ENCODE measurements around the gene PCDHA1. TPM values are rescaled to one million over a fixed set of nuclear protein-coding genes. Genes with fewer than 3 reads are reported as not detected.
"Not testable (repeated sequence)": the region's sequence is repeated elsewhere in the genome, so short reads cannot be mapped to it uniquely, and the experiment has no call there.

Gene PCDHA1
- total RNA-seq, 8 experiments from 2014 or later, result 0.22 to 1.7 (median 0.68) TPM

- H3K4me1 ChIP-seq (replicated peaks in 1 of 2); H3K27ac ChIP-seq; ATAC-seq (replicated peaks in 6 of 8); in situ Hi-C loops (cut with MboI; ENCODE audit: low pct_unique_long_range_greater_than_20kb in 2 of 9, low sequenced_read_pairs in 9 of 9, unreplicated experiment in 9 of 9); H3K4me3 ChIP-seq: not testable (repeated sequence)
- WGBS, 10 experiments, result 0 to 100% (median 91%) methylated on average over 1 to 33 of the region's 72 CpGs; no CpG with 5 or more reads in 2 of the 10 experiments
Observed at GRCh38 chr5:140796072-140796717, 10.3 kb downstream of the PCDHA1 start.

GRCh38 chr5:140796718-140797095 lies 10.8 kb downstream of the PCDHA1 start:
- H3K4me1 ChIP-seq (replicated peaks in 1 of 2), result no peaks in the 10 kb centered on the region
- H3K27ac ChIP-seq, result no peak overlapping the region
- 96 to 98% (median 96%) methylated on average over 5 to 35 of the region's 39 CpGs; no CpG with 5 or more reads in 6 of the 10 experiments for WGBS, 10 experiments
- in situ Hi-C loops (cut with MboI; ENCODE audit: low pct_unique_long_range_greater_than_20kb in 2 of 9, low sequenced_read_pairs in 9 of 9, unreplicated experiment in 9 of 9), result no loop called here
- no peak for ATAC-seq (replicated peaks in 6 of 8)
- no peak overlapping the region for H3K4me3 ChIP-seq

GRCh38 chr5:140800816-140801493 lies 15.0 kb downstream of the PCDHA1 start, which contains the start of gene PCDHA3:
Gene PCDHA3, plus strand, starts transcription at chr5:140801057.
- WGBS, 10 experiments, result 3 to 94% (median 76%) methylated on average over 5 to 22 of the region's 29 CpGs
- in situ Hi-C loops (cut with MboI; ENCODE audit: low pct_unique_long_range_greater_than_20kb in 2 of 9, low sequenced_read_pairs in 9 of 9, unreplicated experiment in 9 of 9), result loop anchor here in 1 of 9 experiments (25.0 kb wide), 2 partner anchors 236 to 761 kb away; no protein-coding TSS in a partner anchor
- H3K4me1 ChIP-seq (replicated peaks in 1 of 2), result no peaks in the 10 kb centered on the region
- H3K4me3 ChIP-seq, result no peak within 1 kb of the TSS
- H3K27ac ChIP-seq, result no peak within 1 kb of the TSS
- peak in 1 of 8 experiments; percentile 89 for ATAC-seq (replicated peaks in 6 of 8)

- ATAC-seq (replicated peaks in 6 of 8), result peak in 1 of 8 experiments; percentile 64
- in situ Hi-C loops (cut with MboI; ENCODE audit: low pct_unique_long_range_greater_than_20kb in 2 of 9, low sequenced_read_pairs in 9 of 9, unreplicated experiment in 9 of 9), result loop anchor here in 1 of 9 experiments (25.0 kb wide), 2 partner anchors 236 to 761 kb away; no protein-coding TSS in a partner anchor
- WGBS, 10 experiments, result 10 to 100% (median 88%) methylated on average over 1 to 16 of the region's 16 CpGs
- no peak overlapping the region for H3K4me3 ChIP-seq
- no peaks in the 10 kb centered on the region for H3K4me1 ChIP-seq (replicated peaks in 1 of 2)
- no peak overlapping the region for H3K27ac ChIP-seq
Observed at GRCh38 chr5:140801494-140801841, 15.5 kb downstream of the PCDHA1 start.

- not testable (repeated sequence) for H3K4me3 ChIP-seq; H3K27ac ChIP-seq; H3K4me1 ChIP-seq (replicated peaks in 1 of 2); ATAC-seq (replicated peaks in 6 of 8)
- 63 to 99% (median 90%) methylated on average over 2 to 37 of the region's 45 CpGs; no CpG with 5 or more reads in 5 of the 10 experiments for WGBS, 10 experiments
- in situ Hi-C loops (cut with MboI; ENCODE audit: low pct_unique_long_range_greater_than_20kb in 2 of 9, low sequenced_read_pairs in 9 of 9, unreplicated experiment in 9 of 9), result loop anchor here in 1 of 9 experiments (25.0 kb wide), 2 partner anchors 235 to 760 kb away; no protein-coding TSS in a partner anchor
Observed at GRCh38 chr5:140802381-140802780, 16.4 kb downstream of the PCDHA1 start.

GRCh38 chr5:140802781-140803271 lies 16.9 kb downstream of the PCDHA1 start:
- no peak overlapping the region for H3K27ac ChIP-seq
- in situ Hi-C loops (cut with MboI; ENCODE audit: low pct_unique_long_range_greater_than_20kb in 2 of 9, low sequenced_read_pairs in 9 of 9, unreplicated experiment in 9 of 9), result loop anchor here in 1 of 9 experiments (25.0 kb wide), 2 partner anchors 234 to 759 kb away; no protein-coding TSS in a partner anchor

GRCh38 chr5:140806834-140807775 lies 21.2 kb downstream of the PCDHA1 start, which contains the start of gene PCDHA4:
Gene PCDHA4, plus strand, starts transcription at chr5:140807068.
- H3K4me1 ChIP-seq (replicated peaks in 1 of 2), result no peaks in the 10 kb centered on the region
- peak in 7 of 8 experiments; percentile 71 to 98 (median 88) for ATAC-seq (replicated peaks in 6 of 8)
- H3K27ac ChIP-seq, result peak within 1 kb of the TSS; percentile 85 to 89
- 0 to 74% (median 29%) methylated on average over 2 to 29 of the region's 47 CpGs; no CpG with 5 or more reads in 1 of the 10 experiments for WGBS, 10 experiments
- in situ Hi-C loops (cut with MboI; ENCODE audit: low pct_unique_long_range_greater_than_20kb in 2 of 9, low sequenced_read_pairs in 9 of 9, unreplicated experiment in 9 of 9), result loop anchor here in 2 of 9 experiments (5.0 to 25.0 kb wide), 3 partner anchors 230 to 755 kb away; no protein-coding TSS in a partner anchor
- H3K4me3 ChIP-seq, result peak within 1 kb of the TSS; percentile 50 to 88 (median 76)

More at GRCh38 chr5:140802781-140803271, 16.9 kb downstream of the PCDHA1 start:
- no peak for ATAC-seq (replicated peaks in 6 of 8)
- WGBS, 10 experiments, result 93 to 100% (median 97%) methylated on average over 4 to 35 of the region's 53 CpGs; no CpG with 5 or more reads in 6 of the 10 experiments
- no peak overlapping the region for H3K4me3 ChIP-seq
- no peaks in the 10 kb centered on the region for H3K4me1 ChIP-seq (replicated peaks in 1 of 2)

GRCh38 chr5:140808241-140808888 lies 22.4 kb downstream of the PCDHA1 start:
- 20 to 95% (median 65%) methylated on average over 1 to 13 of the region's 62 CpGs; no CpG with 5 or more reads in 5 of the 10 experiments for WGBS, 10 experiments
- ATAC-seq (replicated peaks in 6 of 8), result not testable (repeated sequence)
- in situ Hi-C loops (cut with MboI; ENCODE audit: low pct_unique_long_range_greater_than_20kb in 2 of 9, low sequenced_read_pairs in 9 of 9, unreplicated experiment in 9 of 9), result loop anchor here in 2 of 9 experiments (5.0 to 25.0 kb wide), 3 partner anchors 229 to 754 kb away; no protein-coding TSS in a partner anchor

GRCh38 chr5:140808889-140809291 lies 22.9 kb downstream of the PCDHA1 start:
- no peak for ATAC-seq (replicated peaks in 6 of 8)
- 40 to 100% (median 93%) methylated on average over 1 to 23 of the region's 43 CpGs; no CpG with 5 or more reads in 5 of the 10 experiments for WGBS, 10 experiments
- H3K27ac ChIP-seq, result no peak overlapping the region
- no peaks in the 10 kb centered on the region for H3K4me1 ChIP-seq (replicated peaks in 1 of 2)
- H3K4me3 ChIP-seq, result peak overlapping the region in 1 of 5 donors; percentile 30
- in situ Hi-C loops (cut with MboI; ENCODE audit: low pct_unique_long_range_greater_than_20kb in 2 of 9, low sequenced_read_pairs in 9 of 9, unreplicated experiment in 9 of 9), result loop anchor here in 2 of 9 experiments (5.0 to 25.0 kb wide), 3 partner anchors 228 to 753 kb away; no protein-coding TSS in a partner anchor

More at GRCh38 chr5:140808241-140808888, 22.4 kb downstream of the PCDHA1 start:
- H3K27ac ChIP-seq; H3K4me1 ChIP-seq (replicated peaks in 1 of 2): not testable (repeated sequence)
- H3K4me3 ChIP-seq, result peak overlapping the region; percentile 37 to 76 (median 50)

GRCh38 chr5:140821375-140822280 lies 35.7 kb downstream of the PCDHA1 start, which contains the start of gene PCDHA5:
Gene PCDHA5, plus strand, starts transcription at chr5:140821613.
- Histone ChIP-seq H3K27ac (no peak within 1 kb of the TSS), H3K4me3 (peak within 1 kb of the TSS in 1 of 5 donors; percentile 43), H3K4me1 (replicated peaks in 1 of 2) (no peaks in the 10 kb centered on the region)
- 9 to 95% (median 74%) methylated on average over 10 to 28 of the region's 39 CpGs for WGBS, 10 experiments
- peak in 1 of 8 experiments; percentile 59 for ATAC-seq (replicated peaks in 6 of 8)
- in situ Hi-C loops (cut with MboI; ENCODE audit: low pct_unique_long_range_greater_than_20kb in 2 of 9, low sequenced_read_pairs in 9 of 9, unreplicated experiment in 9 of 9), result loop anchor here in 1 of 9 experiments (25.0 kb wide), 2 partner anchors 216 to 741 kb away; no protein-coding TSS in a partner anchor

GRCh38 chr5:140822281-140822629 lies 36.3 kb downstream of the PCDHA1 start:
- Histone ChIP-seq H3K4me1 (replicated peaks in 1 of 2) (no peaks in the 10 kb centered on the region), H3K27ac (no peak overlapping the region), H3K4me3 (peak overlapping the region in 1 of 5 donors; percentile 43)
- no peak for ATAC-seq (replicated peaks in 6 of 8)
- 7 to 100% (median 75%) methylated on average over 1 to 6 of the region's 6 CpGs for WGBS, 10 experiments
- in situ Hi-C loops (cut with MboI; ENCODE audit: low pct_unique_long_range_greater_than_20kb in 2 of 9, low sequenced_read_pairs in 9 of 9, unreplicated experiment in 9 of 9), result loop anchor here in 1 of 9 experiments (25.0 kb wide), 2 partner anchors 215 to 740 kb away; no protein-coding TSS in a partner anchor
